Tibial artery (tissue), 4 donors: ENCODE data around the gene GBP3.

Experiments
- DNase-seq, 2 donors: peaks; one replicate each; pipeline ENCODE4 v3.0.0-alpha.2; 2019
- H3K27ac ChIP-seq, 2 donors: fragments of 200-600 bp; sonication (generic) in 1 of 2; 1 replicate in 1 of 2; 2 replicates in 1 of 2; pipeline ENCODE4 v1.5.1; 2018 to 2019; ENCODE audit warnings: mild to moderate bottlenecking in 1 of 2
- H3K27me3 ChIP-seq, 2 donors: fragments of 200-600 bp; sonication (generic) in 1 of 2; one replicate each; pipeline versions ENCODE4 v1.5.1 to v1.6.0; 2016 to 2019
- H3K36me3 ChIP-seq, 3 donors: fragments of 200-600 bp; sonication (generic) in 2 of 3; one replicate each; pipeline ENCODE4 v1.5.1; 2016 to 2019; ENCODE audit warnings: mild to moderate bottlenecking in 2 of 3
- H3K4me1 ChIP-seq, 4 donors: fragments of 200-600 bp; sonication (generic) in 2 of 4; 1 replicate in 3 of 4; 2 replicates in 1 of 4; pipeline ENCODE4 v1.5.1; 2016 to 2019
- H3K4me3 ChIP-seq, 2 donors: fragments of 200-600 bp; sonication (generic) in 1 of 2; 1 replicate in 1 of 2; 2 replicates in 1 of 2; pipeline ENCODE4 v1.5.1; 2018 to 2019; ENCODE audit warnings: mild to moderate bottlenecking in 2 of 2
- H3K9me3 ChIP-seq, 3 donors: fragments of 200-600 bp; sonication (generic) in 1 of 3; one replicate each; pipeline ENCODE4 v1.5.1; 2016 to 2019
- CTCF ChIP-seq, 2 experiments: fragments of 200-600 bp in 1 of 2; fragments of 450-650 bp in 1 of 2; IDR thresholded peaks; one replicate each; pipeline ENCODE4 v1.5.1; 2017 to 2019; ENCODE audit warnings: antibody characterized with exemption in 2 of 2, mild to moderate bottlenecking in 1 of 2, moderate library complexity in 1 of 2
- intact Hi-C: fragments of 100-400 bp; cut with DNase I; formaldehyde crosslinking; loops from one replicate; pipeline ENCODE4 v1.15.0; 2023; ENCODE audit warnings: low total_unique reads

The GBP3 gene

GRCh38 chr1:88961081-88961480 lies 61.6 kb downstream of the GBP3 start:
- Histone ChIP-seq H3K27ac (no peak overlapping the region), H3K36me3 (peaks cover 51 to 85% (median 51%) of the 10 kb centered on the region in 3 donors), H3K9me3 (no peaks in the 10 kb centered on the region), H3K4me1 (no peaks in the 10 kb centered on the region), H3K27me3 (no peaks in the 10 kb centered on the region), H3K4me3 (no peak overlapping the region)
- intact Hi-C loops: no loop called here
- DNase-seq: no peak
- no peak for TF ChIP-seq CTCF (IDR thresholded peaks at IDR 0.05)
